ENCODE measurements around the gene CEACAM16. TPM values are rescaled to one million over a fixed set of nuclear protein-coding genes. Genes with fewer than 3 reads are reported as not detected.

Gene CEACAM16
- total RNA-seq, 1 donor from 2014 or later: not detected

- Mint-ChIP-seq H3K27ac (peak overlapping the region; percentile 86), H3K4me3 (no peak overlapping the region), H3K27me3 (peaks cover 23% of the 10 kb centered on the region), H3K9me3 (no peaks in the 10 kb centered on the region), H3K36me3 (no peaks in the 10 kb centered on the region), H3K4me1 (ENCODE audit: unreplicated experiment) (peaks cover 14% of the 10 kb centered on the region)
- no peak for DNase-seq (ENCODE audit: extremely low spot score, unreplicated experiment)
- no peak for TF ChIP-seq CTCF (conservative IDR thresholded peaks at IDR 0.05)
Measured at GRCh38 chr19:44741841-44742329, 42.9 kb downstream of the CEACAM16 start.

GRCh38 chr19:44742330-44743061 lies 43.5 kb downstream of the CEACAM16 start:
- no peak for TF ChIP-seq CTCF (conservative IDR thresholded peaks at IDR 0.05)
- H3K27ac Mint-ChIP-seq: peak overlapping the region; percentile 86
- no peak overlapping the region for H3K4me3 Mint-ChIP-seq
- peaks cover 15% of the 10 kb centered on the region for H3K4me1 Mint-ChIP-seq (ENCODE audit: unreplicated experiment)
- peaks cover 27% of the 10 kb centered on the region for H3K27me3 Mint-ChIP-seq
- H3K36me3 Mint-ChIP-seq: no peaks in the 10 kb centered on the region
- no peaks in the 10 kb centered on the region for H3K9me3 Mint-ChIP-seq
- DNase-seq (ENCODE audit: extremely low spot score, unreplicated experiment): no peak

- Mint-ChIP-seq H3K4me1 (ENCODE audit: unreplicated experiment) (peaks cover 27% of the 10 kb centered on the region), H3K4me3 (no peak overlapping the region), H3K27ac (peak overlapping the region; percentile 36), H3K27me3 (peaks cover 33% of the 10 kb centered on the region), H3K9me3 (no peaks in the 10 kb centered on the region), H3K36me3 (no peaks in the 10 kb centered on the region)
- no peak for TF ChIP-seq CTCF (conservative IDR thresholded peaks at IDR 0.05)
- no peak for DNase-seq (ENCODE audit: extremely low spot score, unreplicated experiment)
Measured at GRCh38 chr19:44744871-44745332, 46.0 kb downstream of the CEACAM16 start.

GRCh38 chr19:44745341-44745831 lies 46.4 kb downstream of the CEACAM16 start:
- H3K4me3 Mint-ChIP-seq: peak overlapping the region; percentile 63
- peaks cover 27% of the 10 kb centered on the region for H3K4me1 Mint-ChIP-seq (ENCODE audit: unreplicated experiment)
- no peaks in the 10 kb centered on the region for H3K9me3 Mint-ChIP-seq
- peak overlapping the region; percentile 68 for H3K27ac Mint-ChIP-seq
- TF ChIP-seq CTCF (conservative IDR thresholded peaks at IDR 0.05): no peak
- no peaks in the 10 kb centered on the region for H3K36me3 Mint-ChIP-seq
- DNase-seq (ENCODE audit: extremely low spot score, unreplicated experiment): no peak
- peaks cover 36% of the 10 kb centered on the region for H3K27me3 Mint-ChIP-seq

- peak overlapping the region; percentile 76 for H3K4me3 Mint-ChIP-seq
- peak overlapping the region; percentile 82 for H3K27ac Mint-ChIP-seq
- no peaks in the 10 kb centered on the region for H3K36me3 Mint-ChIP-seq
- no peak for TF ChIP-seq CTCF (conservative IDR thresholded peaks at IDR 0.05)
- no peaks in the 10 kb centered on the region for H3K9me3 Mint-ChIP-seq
- DNase-seq (ENCODE audit: extremely low spot score, unreplicated experiment): no peak
- H3K4me1 Mint-ChIP-seq (ENCODE audit: unreplicated experiment): peaks cover 27% of the 10 kb centered on the region
- H3K27me3 Mint-ChIP-seq: peaks cover 41% of the 10 kb centered on the region
Measured at GRCh38 chr19:44745887-44746600, 47.1 kb downstream of the CEACAM16 start.

Data from type B pancreatic cell (in vitro differentiated cells).